ENCODE data around the gene ZNF724.

DNA sequence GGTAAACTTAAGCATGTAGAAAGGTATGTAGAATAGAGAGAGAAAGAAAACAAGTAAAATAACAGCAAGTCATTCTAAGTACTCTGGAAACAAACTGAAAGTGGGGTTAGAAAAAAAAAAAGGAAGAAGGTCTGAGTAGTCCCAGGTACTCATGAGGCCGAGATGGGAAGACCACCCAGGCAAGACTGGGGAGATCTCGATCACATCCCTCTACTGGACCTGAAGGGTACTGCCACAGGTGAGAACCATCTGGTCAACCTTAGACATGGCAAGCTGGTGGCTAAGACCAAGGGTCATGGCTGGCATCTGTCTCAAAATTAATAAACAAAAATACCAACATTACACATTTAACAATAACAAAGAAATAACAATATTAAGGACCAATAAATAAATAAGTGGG is 36.3 kb upstream of the ZNF724 start:
- TF ChIP-seq POLR2A (IDR thresholded peaks at IDR 0.05) (no peak), POLR2AphosphoS5 (IDR thresholded peaks at IDR 0.05) (no peak), EP300 (IDR thresholded peaks at IDR 0.05) (no peak)
- TF ChIP-seq, protein P1, sequence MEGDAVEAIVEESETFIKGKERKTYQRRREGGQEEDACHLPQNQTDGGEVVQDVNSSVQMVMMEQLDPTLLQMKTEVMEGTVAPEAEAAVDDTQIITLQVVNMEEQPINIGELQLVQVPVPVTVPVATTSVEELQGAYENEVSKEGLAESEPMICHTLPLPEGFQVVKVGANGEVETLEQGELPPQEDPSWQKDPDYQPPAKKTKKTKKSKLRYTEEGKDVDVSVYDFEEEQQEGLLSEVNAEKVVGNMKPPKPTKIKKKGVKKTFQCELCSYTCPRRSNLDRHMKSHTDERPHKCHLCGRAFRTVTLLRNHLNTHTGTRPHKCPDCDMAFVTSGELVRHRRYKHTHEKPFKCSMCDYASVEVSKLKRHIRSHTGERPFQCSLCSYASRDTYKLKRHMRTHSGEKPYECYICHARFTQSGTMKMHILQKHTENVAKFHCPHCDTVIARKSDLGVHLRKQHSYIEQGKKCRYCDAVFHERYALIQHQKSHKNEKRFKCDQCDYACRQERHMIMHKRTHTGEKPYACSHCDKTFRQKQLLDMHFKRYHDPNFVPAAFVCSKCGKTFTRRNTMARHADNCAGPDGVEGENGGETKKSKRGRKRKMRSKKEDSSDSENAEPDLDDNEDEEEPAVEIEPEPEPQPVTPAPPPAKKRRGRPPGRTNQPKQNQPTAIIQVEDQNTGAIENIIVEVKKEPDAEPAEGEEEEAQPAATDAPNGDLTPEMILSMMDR (IDR thresholded peaks at IDR 0.05), result no peak
